H4 (cell line): Measurements from ENCODE around the gene MMP1. TPM values are rescaled to one million over a fixed set of nuclear protein-coding genes. Genes with fewer than 3 reads are reported as not detected.
A peak's percentile ranks its signal among the peaks of the same experiment; 100 is the strongest.

Experiments
- DNase-seq: peaks from one replicate; pipeline ENCODE4 v3.0.0-alpha.2; 2015; ENCODE audit warnings: low spot score
- total RNA-seq: library from RNA; depleted of rRNA; stranded (reverse); fragments of >200 nt; shearing (Covaris generic); gene quantifications from 2 replicates; pipeline ENCODE4 v1.2.3, GENCODE V29; 2014; rRNA removed

Gene MMP1
- total RNA-seq, result 2.8 and 3.1 TPM in 2 replicates

GRCh38 chr11:102798012-102798746, at the start of gene MMP1:
Gene MMP1 (minus strand): TSS chr11:102798160. CDS start chr11:102798092, 68 bp downstream.
- no peak for DNase-seq

- peak; percentile 14 for DNase-seq
Measured at GRCh38 chr11:102846292-102846691, 48.3 kb upstream of the MMP1 start.

- no peak for DNase-seq
Measured at GRCh38 chr11:102843489-102843888, 45.5 kb upstream of the MMP1 start, which contains the start of gene MMP3. Gene MMP3 (minus strand): TSS chr11:102843609. CDS start chr11:102843546, 63 bp downstream.

GRCh38 chr11:102842930-102843329, 45.0 kb upstream of the MMP1 start:
- no peak for DNase-seq

- no peak for DNase-seq
Measured at GRCh38 chr11:102840018-102840417, 42.1 kb upstream of the MMP1 start.

GRCh38 chr11:102837646-102838045, 39.7 kb upstream of the MMP1 start:
- DNase-seq, result no peak

- no peak for DNase-seq
Measured at GRCh38 chr11:102837156-102837555, 39.2 kb upstream of the MMP1 start.

- DNase-seq, result no peak
Measured at GRCh38 chr11:102836290-102836875, 38.4 kb upstream of the MMP1 start.

- DNase-seq, result no peak
Measured at GRCh38 chr11:102833731-102834130, 35.8 kb upstream of the MMP1 start.

GRCh38 chr11:102832612-102833011, 34.7 kb upstream of the MMP1 start:
- DNase-seq, result no peak

- no peak for DNase-seq
Measured at GRCh38 chr11:102831489-102832440, 33.8 kb upstream of the MMP1 start.

GRCh38 chr11:102831128-102831488, 33.1 kb upstream of the MMP1 start:
- no peak for DNase-seq

- no peak for DNase-seq
Measured at GRCh38 chr11:102830001-102830727, 32.2 kb upstream of the MMP1 start.

- no peak for DNase-seq
Measured at GRCh38 chr11:102829316-102830000, 31.5 kb upstream of the MMP1 start.

- no peak for DNase-seq
Measured at GRCh38 chr11:102824556-102824955, 26.6 kb upstream of the MMP1 start.

GRCh38 chr11:102819491-102819890, 21.5 kb upstream of the MMP1 start:
- no peak for DNase-seq

GRCh38 chr11:102813484-102813883, 15.5 kb upstream of the MMP1 start:
- no peak for DNase-seq

- no peak for DNase-seq
Measured at GRCh38 chr11:102812188-102812587, 14.2 kb upstream of the MMP1 start.

GRCh38 chr11:102810950-102811660, 13.1 kb upstream of the MMP1 start:
- DNase-seq, result peak; percentile 32

GRCh38 chr11:102809971-102810370, 12.0 kb upstream of the MMP1 start:
- no peak for DNase-seq
